ENCODE measurements around the gene HYAL4. TPM values are rescaled to one million over a fixed set of nuclear protein-coding genes. Genes with fewer than 3 reads are reported as not detected.

Gene HYAL4
- total and polyA plus RNA-seq, 4 experiments from 2014 or later = not detected

Other genes starting within 250 kb of the HYAL4 start
- not detected for gene ASB15, start 243.3 kb upstream of the HYAL4 start, total RNA-seq
- gene ASB15, start 243.3 kb upstream of the HYAL4 start, polyA plus RNA-seq = under 1 TPM; 0.10 to 0.21 TPM
- gene LMOD2, start 189.3 kb upstream of the HYAL4 start, total RNA-seq = not detected
- under 1 TPM in 1 of 2 donors, not detected in 1; 0.17 TPM for gene LMOD2, start 189.3 kb upstream of the HYAL4 start, polyA plus RNA-seq
- gene WASL, start 96.2 kb upstream of the HYAL4 start, total RNA-seq = 10 to 100 TPM; 12.7 to 13.5 TPM
- gene WASL, start 96.2 kb upstream of the HYAL4 start, polyA plus RNA-seq = 1 to 10 TPM; 1.9 to 2.9 TPM
- not detected for gene SPAM1, start 80.1 kb downstream of the HYAL4 start, total RNA-seq
- gene SPAM1, start 80.1 kb downstream of the HYAL4 start, polyA plus RNA-seq = not detected
- not detected for gene TMEM229A, start 187.9 kb downstream of the HYAL4 start, total RNA-seq
- not detected for gene TMEM229A, start 187.9 kb downstream of the HYAL4 start, polyA plus RNA-seq

Measured in CD4-positive, alpha-beta memory T cell (primary cell).